HuH-7.5 (cell line): ENCODE results near the gene NDUFA11.

Source experiments
- DNase-seq: peaks from one replicate; pipeline ENCODE4 v3.0.0; 2011; ENCODE audit warnings: low spot score

NDUFA11 gene

GRCh38 chr19:5908773-5909442 lies 5.3 kb upstream of the NDUFA11 start:
- no peak for DNase-seq

GRCh38 chr19:5907241-5907640 lies 3.7 kb upstream of the NDUFA11 start:
- no peak for DNase-seq

GRCh38 chr19:5905114-5905778 lies 1.7 kb upstream of the NDUFA11 start:
- DNase-seq, result no peak

- peak; percentile 98 for DNase-seq
Measured at GRCh38 chr19:5904352-5905113, 943 bp upstream of the NDUFA11 start, which contains the start of gene VMAC. TSS of gene VMAC (plus strand) at chr19:5904872. CDS start at chr19:5904891, 19 bp downstream.

GRCh38 chr19:5903056-5903623 lies 450 bp downstream of the NDUFA11 start:
- no peak for DNase-seq

- no peak for DNase-seq
Measured at GRCh38 chr19:5900976-5901375, 2.6 kb downstream of the NDUFA11 start.

- no peak for DNase-seq
Measured at GRCh38 chr19:5899728-5900526, 3.7 kb downstream of the NDUFA11 start.

GRCh38 chr19:5897189-5897969 lies 6.2 kb downstream of the NDUFA11 start:
- no peak for DNase-seq

GRCh38 chr19:5896365-5897076 lies 7.1 kb downstream of the NDUFA11 start:
- DNase-seq, result no peak

- no peak for DNase-seq
Measured at GRCh38 chr19:5895890-5896289, 7.7 kb downstream of the NDUFA11 start.

- DNase-seq, result no peak
Measured at GRCh38 chr19:5895409-5895808, 8.2 kb downstream of the NDUFA11 start.

- DNase-seq, result no peak
Measured at GRCh38 chr19:5894704-5895349, 8.8 kb downstream of the NDUFA11 start.

- DNase-seq, result no peak
Measured at GRCh38 chr19:5893907-5894703, 9.5 kb downstream of the NDUFA11 start.

GRCh38 chr19:5893296-5893903 lies 10.2 kb downstream of the NDUFA11 start:
- no peak for DNase-seq

- DNase-seq, result no peak
Measured at GRCh38 chr19:5892772-5893275, 10.8 kb downstream of the NDUFA11 start.

GRCh38 chr19:5891938-5892771 lies 11.4 kb downstream of the NDUFA11 start:
- peak; percentile 79 for DNase-seq

GRCh38 chr19:5891572-5891937 lies 12.0 kb downstream of the NDUFA11 start:
- DNase-seq, result no peak
